HL-60 (cell line): ENCODE data around the gene TRAM2.

ENCODE experiments used
- POLR2AphosphoS5 ChIP-seq: IDR thresholded peaks from 2 replicates; pipeline ENCODE4 v1.6.1; 2012; ENCODE audit warnings: low read depth
- REST ChIP-seq: IDR thresholded peaks from 2 replicates; pipeline ENCODE4 v1.6.1; 2012; ENCODE audit warnings: low read depth; ENCODE audit not compliant: insufficient replicate concordance

- TF ChIP-seq REST (no peak), POLR2AphosphoS5 (no peak)
Observed at GRCh38 chr6:52597738-52598122, 20.9 kb upstream of the TRAM2 start.
